Natural killer cell (primary cell): ENCODE data around the gene MRM2. TPM values are rescaled to one million over a fixed set of nuclear protein-coding genes. Genes with fewer than 3 reads are reported as not detected.

Source experiments
- ATAC-seq, 3 donors: fragments of 150-1000 bp in 2 of 3; fragments of 200-7000 bp in 1 of 3; cut with Tn5 transposase; 1 replicate in 1 of 3; 2 replicates in 2 of 3; pipeline ENCODE4 v1.10.0; 2021; ENCODE audit warnings: mild to moderate bottlenecking in 2 of 3, moderate library complexity in 2 of 3
- DNase-seq, 2 donors: peaks; one replicate each; pipeline versions ENCODE4 v3.0.0 to v3.0.0-alpha.2; 2013 to 2021; ENCODE audit warnings: mixed read lengths in 1 of 2
- H3K27ac ChIP-seq: one replicate; pipeline ENCODE4 v1.5.1; 2013; ENCODE audit warnings: mild to moderate bottlenecking, low read length
- H3K27me3 ChIP-seq: one replicate; pipeline ENCODE4 v1.6.1; 2013; ENCODE audit warnings: low read length; ENCODE audit not compliant: control insufficient read depth, insufficient read depth
- H3K36me3 ChIP-seq: one replicate; pipeline ENCODE4 v1.6.1; 2013; ENCODE audit warnings: low read length; ENCODE audit not compliant: control insufficient read depth, insufficient read depth
- H3K4me1 ChIP-seq: one replicate; pipeline ENCODE4 v1.6.1; 2013; ENCODE audit warnings: low read length; ENCODE audit not compliant: control insufficient read depth, insufficient read depth
- H3K4me3 ChIP-seq: one replicate; pipeline ENCODE4 v1.5.1; 2013; ENCODE audit warnings: low read length
- H3K9me3 ChIP-seq: one replicate; pipeline ENCODE4 v1.6.1; 2013; ENCODE audit warnings: low read length; ENCODE audit not compliant: control insufficient read depth, insufficient read depth
- H3K27ac Mint-ChIP-seq, 2 donors: one replicate each; pipeline ENCODE4 v1.8.0; 2022; ENCODE audit warnings: mild to moderate bottlenecking in 2 of 2, mixed read lengths in 2 of 2, moderate library complexity in 1 of 2
- H3K27me3 Mint-ChIP-seq, 2 donors: one replicate each; pipeline ENCODE4 v1.8.0; 2022; ENCODE audit warnings: low read depth in 2 of 2, mixed read lengths in 2 of 2
- H3K36me3 Mint-ChIP-seq: one replicate; pipeline ENCODE4 v1.8.0; 2022; ENCODE audit warnings: mixed read lengths
- H3K4me1 Mint-ChIP-seq, 2 donors: one replicate each; pipeline ENCODE4 v1.8.0; 2022; ENCODE audit warnings: mixed read lengths in 2 of 2
- H3K4me3 Mint-ChIP-seq: one replicate; pipeline ENCODE4 v1.8.0; 2022; ENCODE audit warnings: mild to moderate bottlenecking, moderate library complexity, mixed read lengths
- H3K9me3 Mint-ChIP-seq, 2 donors: one replicate each; pipeline ENCODE4 v1.8.0; 2022; ENCODE audit warnings: mixed read lengths in 2 of 2
- CTCF ChIP-seq: fragments of 200-600 bp; IDR thresholded peaks from one replicate; pipeline ENCODE4 v1.8.0; 2022; ENCODE audit warnings: antibody characterized with exemption
- WGBS: methylation state at CpG from one replicate; pipeline ENCODE4 v1.1.7; 2013; ENCODE audit warnings: missing lambda C conversion rate; ENCODE audit not compliant: insufficient coverage; 5-methylcytosine and 5-hydroxymethylcytosine counted together
- intact Hi-C: fragments of 100-400 bp; cut with micrococcal nuclease; formaldehyde crosslinking; loops from one replicate; pipeline ENCODE4 v1.14.2; 2022
- total RNA-seq, 4 donors: library from RNA; stranded (reverse); fragments of 120-200 nt in 1 of 4; gene quantifications; one replicate each; pipeline versions ENCODE4 v1.2.3 to v1.2.4, GENCODE V29; 2013 to 2022

Gene MRM2
- total RNA-seq, 3 donors from 2014 or later (not counting 1 experiment from before 2014, with no cell fraction given), result 7.9 to 12.0 (median 10.0) TPM

- no peak for ATAC-seq
- no peak for DNase-seq
- Mint-ChIP-seq H3K27ac (no peak overlapping the region), H3K9me3 (no peaks in the 10 kb centered on the region), H3K27me3 (no peaks in the 10 kb centered on the region), H3K4me3 (no peak overlapping the region), H3K4me1 (no peaks in the 10 kb centered on the region), H3K36me3 (no peaks in the 10 kb centered on the region)
- intact Hi-C loops, result no loop called here
- peaks cover 16% of the 10 kb centered on the region for H3K36me3 ChIP-seq
- H3K4me1 ChIP-seq, result no peaks in the 10 kb centered on the region
- no peaks in the 10 kb centered on the region for H3K27me3 ChIP-seq
- 91% methylated on average over 14 of the region's 14 CpGs for WGBS
- H3K9me3 ChIP-seq, result no peaks in the 10 kb centered on the region
- no peak for TF ChIP-seq CTCF
- H3K4me3 ChIP-seq, result no peak overlapping the region
- H3K27ac ChIP-seq, result no peak overlapping the region
Observed at GRCh38 chr7:2202361-2202761, 39.6 kb downstream of the MRM2 start.

GRCh38 chr7:2201686-2202360 is 40.2 kb downstream of the MRM2 start:
- Mint-ChIP-seq H3K36me3 (no peaks in the 10 kb centered on the region), H3K27me3 (no peaks in the 10 kb centered on the region), H3K4me3 (no peak overlapping the region), H3K9me3 (no peaks in the 10 kb centered on the region), H3K27ac (no peak overlapping the region), H3K4me1 (no peaks in the 10 kb centered on the region)
- Histone ChIP-seq H3K27me3 (no peaks in the 10 kb centered on the region), H3K4me1 (no peaks in the 10 kb centered on the region), H3K27ac (no peak overlapping the region), H3K9me3 (no peaks in the 10 kb centered on the region), H3K4me3 (no peak overlapping the region), H3K36me3 (peaks cover 13% of the 10 kb centered on the region)
- ATAC-seq (no peak), DNase-seq (no peak)
- 94% methylated on average over 30 of the region's 31 CpGs for WGBS
- TF ChIP-seq CTCF, result no peak
- intact Hi-C loops, result no loop called here

GRCh38 chr7:2201128-2201527 is 40.9 kb downstream of the MRM2 start:
- H3K4me3 ChIP-seq, result no peak overlapping the region
- H3K36me3 Mint-ChIP-seq, result no peaks in the 10 kb centered on the region
- TF ChIP-seq CTCF, result no peak
- no peak overlapping the region for H3K27ac ChIP-seq
- ATAC-seq (no peak), DNase-seq (no peak)
- intact Hi-C loops, result no loop called here
- no peaks in the 10 kb centered on the region for H3K27me3 ChIP-seq
- no peak overlapping the region for H3K27ac Mint-ChIP-seq
- H3K36me3 ChIP-seq, result peaks cover 10% of the 10 kb centered on the region
- no peaks in the 10 kb centered on the region for H3K9me3 ChIP-seq
- no peaks in the 10 kb centered on the region for H3K4me1 ChIP-seq
- no peak overlapping the region for H3K4me3 Mint-ChIP-seq
- no peaks in the 10 kb centered on the region for H3K9me3 Mint-ChIP-seq
- H3K4me1 Mint-ChIP-seq, result no peaks in the 10 kb centered on the region
- no peaks in the 10 kb centered on the region for H3K27me3 Mint-ChIP-seq
- WGBS, result 98% methylated on average over 10 of the region's 10 CpGs

GRCh38 chr7:2200584-2200980 is 41.4 kb downstream of the MRM2 start:
- intact Hi-C loops, result no loop called here
- no peaks in the 10 kb centered on the region for H3K36me3 Mint-ChIP-seq
- DNase-seq (no peak), ATAC-seq (no peak)
- H3K4me1 Mint-ChIP-seq, result no peaks in the 10 kb centered on the region
- H3K27me3 Mint-ChIP-seq, result no peaks in the 10 kb centered on the region
- H3K4me3 ChIP-seq, result no peak overlapping the region
- peaks cover under 1% of the 10 kb centered on the region for H3K9me3 ChIP-seq
- no peaks in the 10 kb centered on the region for H3K4me1 ChIP-seq
- H3K9me3 Mint-ChIP-seq, result no peaks in the 10 kb centered on the region
- 95% methylated on average over 18 of the region's 18 CpGs for WGBS
- no peak for TF ChIP-seq CTCF
- H3K27me3 ChIP-seq, result no peaks in the 10 kb centered on the region
- no peak overlapping the region for H3K27ac Mint-ChIP-seq
- H3K27ac ChIP-seq, result no peak overlapping the region
- H3K36me3 ChIP-seq, result peaks cover 13% of the 10 kb centered on the region
- H3K4me3 Mint-ChIP-seq, result no peak overlapping the region
